ENCODE data around the gene RAB3IP.

DNA sequence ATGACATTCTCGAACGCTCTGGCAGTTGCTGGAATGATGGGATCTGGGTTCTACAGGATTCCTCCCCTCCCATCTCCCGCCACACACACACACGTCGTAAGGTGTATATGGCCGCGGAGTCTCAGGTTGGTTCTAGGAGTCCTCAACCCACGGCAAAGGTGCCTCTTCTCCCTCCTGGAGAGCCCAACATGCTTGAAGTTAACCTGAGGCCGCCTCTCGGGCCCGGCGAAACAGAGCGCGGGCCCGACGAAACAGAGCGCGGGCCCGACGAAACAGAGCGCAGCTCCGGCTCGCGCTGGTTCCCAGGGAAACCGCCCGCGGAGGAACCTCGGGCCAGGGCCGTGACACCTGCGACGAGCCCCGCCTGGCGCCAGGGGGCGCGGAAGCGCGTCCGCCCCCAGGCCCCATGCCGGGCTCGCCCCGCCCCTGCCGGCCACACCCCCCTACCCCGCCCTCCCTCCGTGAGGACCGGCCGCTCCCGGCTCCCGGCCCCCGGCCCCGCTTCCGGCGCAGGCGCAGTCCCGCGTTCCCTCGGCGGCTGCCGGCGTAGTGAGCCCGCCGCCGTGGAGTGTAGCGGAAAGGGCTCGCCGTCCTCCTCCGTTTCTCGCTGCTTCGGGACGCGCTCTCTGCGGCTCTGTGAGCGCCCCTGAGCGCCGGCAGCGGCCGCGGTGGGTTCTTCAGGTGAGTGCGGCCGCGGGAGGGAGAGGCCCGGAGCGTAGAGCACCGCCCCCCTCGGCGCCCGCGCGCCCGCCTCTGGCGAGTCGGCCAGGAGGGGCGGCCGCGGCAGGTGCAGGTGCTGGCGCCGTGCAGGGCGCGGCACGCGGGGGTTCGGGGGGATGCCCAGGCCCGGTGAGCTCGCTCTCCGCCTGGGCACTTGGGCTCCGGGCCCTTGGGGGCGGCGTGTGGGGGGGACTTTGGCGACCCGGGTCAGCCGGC lies at the start of gene RAB3IP:
- TF ChIP-seq, protein P1, sequence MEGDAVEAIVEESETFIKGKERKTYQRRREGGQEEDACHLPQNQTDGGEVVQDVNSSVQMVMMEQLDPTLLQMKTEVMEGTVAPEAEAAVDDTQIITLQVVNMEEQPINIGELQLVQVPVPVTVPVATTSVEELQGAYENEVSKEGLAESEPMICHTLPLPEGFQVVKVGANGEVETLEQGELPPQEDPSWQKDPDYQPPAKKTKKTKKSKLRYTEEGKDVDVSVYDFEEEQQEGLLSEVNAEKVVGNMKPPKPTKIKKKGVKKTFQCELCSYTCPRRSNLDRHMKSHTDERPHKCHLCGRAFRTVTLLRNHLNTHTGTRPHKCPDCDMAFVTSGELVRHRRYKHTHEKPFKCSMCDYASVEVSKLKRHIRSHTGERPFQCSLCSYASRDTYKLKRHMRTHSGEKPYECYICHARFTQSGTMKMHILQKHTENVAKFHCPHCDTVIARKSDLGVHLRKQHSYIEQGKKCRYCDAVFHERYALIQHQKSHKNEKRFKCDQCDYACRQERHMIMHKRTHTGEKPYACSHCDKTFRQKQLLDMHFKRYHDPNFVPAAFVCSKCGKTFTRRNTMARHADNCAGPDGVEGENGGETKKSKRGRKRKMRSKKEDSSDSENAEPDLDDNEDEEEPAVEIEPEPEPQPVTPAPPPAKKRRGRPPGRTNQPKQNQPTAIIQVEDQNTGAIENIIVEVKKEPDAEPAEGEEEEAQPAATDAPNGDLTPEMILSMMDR (IDR thresholded peaks at IDR 0.05), result peak; percentile 68
- TF ChIP-seq EZH2 (IDR thresholded peaks at IDR 0.05), result peak; percentile 27
- TF ChIP-seq EZH2phosphoT487 (IDR thresholded peaks at IDR 0.05), result no peak

All from neural progenitor cell (in vitro differentiated cells).